NCI-H82 (cell line): Measurements from ENCODE around the gene FARP2.

Source experiments
- DNase-seq: peaks from one replicate; lab custom pipeline; 2025; lab: John Stamatoyannopoulos, UW

FARP2 gene

DNA sequence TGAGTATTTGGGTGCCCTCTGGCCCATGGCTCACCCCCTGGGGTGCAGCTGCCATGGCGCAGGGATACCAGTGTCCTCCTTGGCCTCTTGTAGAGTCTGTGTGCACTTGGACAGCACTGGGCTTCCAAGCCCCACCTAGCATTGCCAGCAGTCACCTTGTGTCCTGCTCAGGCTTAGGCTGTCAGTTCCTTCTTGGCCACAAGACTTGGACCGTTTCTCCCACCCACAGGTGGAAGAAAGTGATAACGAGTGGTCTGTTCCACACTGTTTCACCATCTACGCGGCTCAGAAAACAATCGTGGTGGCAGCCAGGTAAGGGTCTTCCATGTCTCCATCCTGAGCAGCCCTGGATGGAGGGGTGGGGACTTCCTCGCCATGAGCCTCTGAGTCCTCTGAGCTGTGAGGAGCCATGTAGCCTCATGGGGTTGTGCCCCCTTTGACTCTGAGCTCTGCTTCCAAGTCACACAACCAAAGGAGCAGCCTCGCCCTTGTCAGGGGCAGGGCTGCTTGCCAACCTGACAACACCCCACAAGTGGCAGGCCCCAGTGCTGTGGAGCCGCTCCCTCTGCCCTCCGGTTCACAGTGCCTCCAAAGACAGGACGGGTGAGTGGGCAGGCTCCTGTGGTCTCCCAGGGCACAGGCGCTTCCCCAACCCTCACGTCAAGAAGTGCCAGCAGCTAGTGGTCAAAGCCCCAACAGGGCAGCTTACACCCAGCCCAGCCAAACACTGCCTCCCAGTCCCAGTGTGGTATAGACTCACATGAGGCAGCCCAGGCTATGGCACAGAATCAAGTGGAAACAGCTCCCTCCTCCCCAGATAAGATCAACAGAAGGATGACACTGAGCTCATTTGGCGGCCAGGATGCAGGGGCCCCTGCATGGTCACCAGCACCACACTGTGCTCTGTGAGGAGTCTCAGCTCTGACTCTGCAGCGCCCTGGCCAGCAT, 133.9 kb downstream of the FARP2 start:
- no peak for DNase-seq

DNA sequence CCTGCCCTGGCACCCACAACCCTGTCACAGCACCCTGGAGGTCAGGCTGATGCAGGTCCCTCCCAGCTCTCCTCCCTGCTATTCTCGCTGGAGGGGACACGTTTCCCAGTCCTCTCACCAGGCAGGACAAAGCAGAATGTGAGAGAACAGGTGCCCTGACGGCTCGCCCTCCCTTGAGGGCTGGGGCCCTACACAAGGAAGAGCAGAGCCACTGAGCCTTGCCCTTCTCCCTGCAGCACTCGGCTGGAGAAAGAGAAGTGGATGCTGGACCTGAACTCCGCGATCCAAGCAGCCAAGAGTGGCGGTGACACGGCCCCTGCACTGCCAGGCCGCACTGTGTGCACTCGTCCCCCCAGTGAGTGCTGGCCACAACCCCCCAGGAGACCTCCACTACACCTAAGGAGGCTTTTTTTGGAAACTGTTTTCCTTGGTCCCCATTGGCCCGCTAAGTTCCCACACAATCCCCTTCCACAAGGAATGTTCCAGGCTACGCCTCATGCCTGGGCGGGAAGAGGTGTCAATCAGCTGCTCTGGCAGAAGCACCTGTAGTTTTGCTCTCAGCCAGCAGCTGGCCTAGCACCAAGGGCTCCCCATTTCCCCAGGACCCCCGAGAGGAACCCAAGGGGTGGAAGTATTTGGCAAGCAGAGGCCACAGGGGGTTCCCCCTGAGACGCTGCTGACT, 134.9 kb downstream of the FARP2 start:
- DNase-seq: no peak

DNA sequence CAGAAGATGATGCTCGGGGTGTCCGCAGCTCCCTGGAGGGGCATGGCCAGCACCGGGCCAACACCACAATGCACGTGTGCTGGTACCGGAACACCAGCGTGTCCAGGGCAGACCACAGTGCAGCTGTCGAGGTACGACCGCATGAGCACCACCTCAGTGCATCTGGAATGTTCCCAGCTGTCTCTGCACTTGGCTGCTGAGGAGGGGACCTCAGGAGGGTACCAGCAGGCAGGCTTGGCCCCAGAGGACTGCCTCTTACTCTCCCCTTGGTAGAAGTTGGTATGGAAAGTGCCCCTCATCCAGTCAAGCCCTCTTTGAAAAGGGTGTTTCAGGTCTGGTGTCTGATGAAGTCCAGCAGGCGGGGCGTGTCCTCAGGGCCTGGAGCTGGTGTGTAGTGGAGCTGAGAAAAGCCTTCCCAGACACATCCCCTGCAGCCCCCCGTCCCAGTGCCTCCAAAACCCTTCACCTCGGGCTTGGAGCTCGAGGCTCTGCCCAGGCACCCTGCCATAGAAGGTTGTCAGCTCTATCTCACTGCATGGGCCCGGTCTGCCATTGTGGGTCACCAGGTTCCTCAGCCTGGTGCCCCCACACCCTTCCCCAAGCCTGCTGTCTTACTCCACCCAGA, 135.6 kb downstream of the FARP2 start:
- no peak for DNase-seq

DNA sequence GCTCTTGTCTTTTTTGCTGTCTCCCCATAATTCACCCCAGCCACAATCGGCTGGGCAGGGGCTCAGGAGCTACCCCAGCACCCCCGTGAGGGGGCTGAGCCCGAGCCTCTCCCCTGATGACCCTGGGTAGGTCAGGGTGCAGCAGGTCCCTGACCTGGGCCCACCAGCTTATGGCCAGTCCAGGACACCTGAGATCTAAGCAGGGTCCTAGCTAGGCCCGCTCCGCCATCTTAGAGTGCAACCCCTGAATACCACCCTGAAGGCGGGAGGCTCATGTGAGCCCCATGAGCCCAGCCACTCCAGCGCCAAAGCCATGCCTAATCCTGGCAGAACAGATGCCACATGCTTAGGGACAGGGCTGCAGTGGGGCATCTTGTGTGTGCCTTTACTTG, 136.1 kb downstream of the FARP2 start:
- DNase-seq: peak; percentile 28

DNA sequence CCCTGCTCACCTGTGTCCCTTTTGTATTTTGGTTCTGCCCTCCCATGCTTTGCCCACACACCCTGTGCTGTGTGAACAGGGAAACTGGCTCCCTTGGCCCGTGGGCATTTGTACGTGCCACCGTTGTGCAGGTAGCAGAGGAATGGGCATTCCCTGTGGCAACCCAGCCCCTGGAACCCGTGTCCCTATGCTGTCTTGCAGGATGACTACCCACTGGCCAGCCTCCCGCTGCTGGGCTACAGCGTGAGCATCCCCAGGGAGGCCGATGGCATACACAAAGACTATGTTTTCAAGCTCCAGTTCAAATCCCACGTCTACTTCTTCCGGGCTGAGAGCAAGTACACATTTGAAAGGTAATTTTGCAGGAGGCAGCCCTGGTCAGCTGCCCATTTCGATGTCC, 137.0 kb downstream of the FARP2 start:
- DNase-seq: no peak

- DNase-seq: no peak
Measured at GRCh38 chr2:241494311-241494908, 138.3 kb downstream of the FARP2 start.

DNA sequence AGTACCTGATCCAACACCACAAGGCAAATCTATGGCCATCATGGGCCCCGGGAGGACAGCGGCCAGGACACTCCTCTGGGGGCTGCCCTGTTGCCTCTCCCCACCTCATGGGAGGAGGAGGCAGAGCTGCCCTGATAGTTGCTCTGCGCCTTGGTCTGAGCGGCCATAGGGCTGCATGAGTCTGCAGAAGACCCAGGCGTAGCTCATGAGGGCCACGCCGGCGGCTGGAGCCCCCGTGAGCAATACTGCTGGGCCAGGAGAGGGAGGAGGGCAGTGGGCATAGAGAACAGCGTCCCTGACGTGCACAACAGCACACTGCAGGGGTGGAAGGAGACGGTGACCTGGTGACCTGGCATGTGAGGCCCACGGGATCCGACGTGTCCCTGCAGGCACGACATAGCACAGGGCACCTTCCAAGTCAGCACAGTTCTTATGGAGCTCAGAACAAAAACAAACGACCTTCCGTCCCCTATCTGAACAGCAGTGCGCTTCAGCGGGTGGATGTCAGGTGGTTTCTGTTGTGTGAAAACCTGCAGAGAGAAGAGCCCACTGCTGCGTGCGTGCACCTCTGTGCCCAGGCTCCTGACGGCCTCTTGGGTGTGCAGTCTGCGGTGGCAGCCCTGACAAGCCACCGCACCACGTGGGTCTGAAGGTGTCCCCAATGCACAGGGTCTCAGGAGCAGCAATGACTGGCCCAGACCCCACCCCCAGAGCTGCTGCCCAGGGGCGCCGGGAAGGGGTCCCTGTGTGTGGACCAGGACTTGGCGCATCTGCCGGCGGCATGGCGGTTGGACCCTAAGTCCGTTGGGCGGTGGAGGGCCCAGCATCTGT, 139.3 kb downstream of the FARP2 start:
- no peak for DNase-seq

- no peak for DNase-seq
Measured at GRCh38 chr2:241496003-241496707, 140.1 kb downstream of the FARP2 start.

GRCh38 chr2:241496904-241497877, 141.1 kb downstream of the FARP2 start:
- DNase-seq: no peak

DNA sequence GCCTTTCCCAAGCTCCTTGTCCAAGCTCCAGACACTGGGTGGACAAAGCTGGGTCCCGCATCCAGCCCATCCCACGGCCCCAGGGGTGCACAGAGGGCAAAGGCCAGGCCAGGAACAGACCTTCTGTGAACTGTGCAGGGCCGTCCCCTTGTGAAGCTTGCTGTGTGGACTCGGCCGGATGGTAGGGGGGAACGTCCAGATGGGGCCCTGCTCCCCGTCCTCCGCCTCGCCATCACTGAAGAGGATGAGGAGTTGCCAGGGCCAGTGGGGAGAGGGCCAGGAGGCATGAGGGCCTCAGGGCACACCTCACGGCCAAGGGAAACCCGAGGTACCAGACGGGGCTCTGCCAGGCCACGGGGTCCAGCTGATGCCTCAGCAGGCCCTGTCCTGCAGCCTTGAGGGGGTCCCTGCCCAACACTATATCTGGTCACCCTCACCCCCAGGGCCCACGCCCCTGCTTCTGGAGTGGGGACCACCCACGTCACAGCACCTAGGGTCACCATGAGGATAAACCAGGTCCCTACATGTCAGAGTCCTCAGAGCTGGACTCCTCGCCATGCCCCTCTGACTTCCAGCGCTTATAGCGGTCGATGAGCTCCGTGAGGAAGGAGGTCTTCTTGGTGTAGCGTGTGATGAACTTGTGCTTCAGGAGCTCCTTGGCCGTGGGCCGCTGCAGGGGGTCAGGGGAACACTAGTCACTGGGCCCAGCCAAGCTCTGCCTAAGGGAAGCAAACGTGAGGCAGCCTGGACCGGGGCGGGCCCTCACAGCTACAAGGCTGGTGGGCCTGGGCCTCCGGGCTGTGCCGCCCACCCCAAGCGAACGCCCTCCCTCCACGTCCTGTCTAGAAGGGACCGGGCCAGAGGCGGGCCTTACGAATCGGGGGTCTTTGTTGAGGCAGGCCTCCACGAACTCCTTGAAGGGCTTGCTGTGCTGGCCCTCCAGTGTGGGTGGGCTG, 142.3 kb downstream of the FARP2 start:
- no peak for DNase-seq

GRCh38 chr2:241499146-241499965, 143.3 kb downstream of the FARP2 start:
- no peak for DNase-seq

DNA sequence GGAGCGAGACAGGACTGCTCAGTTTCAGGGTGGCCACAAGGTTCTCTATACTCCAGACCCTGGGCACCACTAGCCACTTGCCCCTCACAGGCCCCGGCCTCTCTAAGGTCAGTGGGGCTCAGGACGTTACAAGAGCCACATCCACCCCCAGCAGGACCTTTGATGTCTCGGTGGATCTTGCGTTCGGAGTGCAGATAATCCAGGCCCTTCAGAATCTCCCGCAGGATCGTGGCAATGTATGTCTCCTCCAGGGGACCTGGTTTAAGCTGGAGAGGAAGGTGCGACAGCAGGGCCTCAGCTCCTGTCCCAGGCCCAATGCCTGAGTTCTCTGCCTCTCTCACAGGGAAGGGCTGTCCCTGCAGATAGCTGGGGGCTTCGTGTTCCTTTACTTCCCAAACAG, 143.9 kb downstream of the FARP2 start:
- DNase-seq: no peak

DNA sequence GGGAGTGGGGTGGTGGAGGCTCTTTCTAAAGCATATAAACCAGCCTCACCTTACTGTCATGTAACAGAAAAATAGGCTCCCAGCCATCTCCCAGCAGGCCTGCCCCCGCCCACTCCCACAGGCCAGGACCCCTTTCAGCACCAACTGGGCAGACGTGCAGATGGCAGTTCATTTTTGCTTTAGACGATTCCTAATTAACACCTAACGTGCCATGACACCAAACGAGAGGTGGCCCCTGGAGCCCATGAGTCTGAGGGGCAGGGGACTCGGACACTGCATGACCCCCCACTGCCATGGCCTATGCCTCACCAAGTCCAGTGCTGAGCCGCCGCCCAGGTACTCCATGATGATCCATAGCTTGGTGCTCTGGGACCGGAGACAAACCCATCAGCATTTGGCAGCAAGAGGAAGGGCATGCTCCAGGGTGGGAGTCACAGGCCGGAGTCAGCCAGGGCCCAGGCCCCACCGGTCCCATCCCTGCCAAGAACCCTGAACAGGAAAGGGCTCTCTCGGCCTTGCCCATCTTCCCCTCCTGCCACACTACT, 144.4 kb downstream of the FARP2 start:
- no peak for DNase-seq

- DNase-seq: no peak
Measured at GRCh38 chr2:241501099-241501541, 145.0 kb downstream of the FARP2 start.

- no peak for DNase-seq
Measured at GRCh38 chr2:241501551-241501950, 145.5 kb downstream of the FARP2 start.

DNA sequence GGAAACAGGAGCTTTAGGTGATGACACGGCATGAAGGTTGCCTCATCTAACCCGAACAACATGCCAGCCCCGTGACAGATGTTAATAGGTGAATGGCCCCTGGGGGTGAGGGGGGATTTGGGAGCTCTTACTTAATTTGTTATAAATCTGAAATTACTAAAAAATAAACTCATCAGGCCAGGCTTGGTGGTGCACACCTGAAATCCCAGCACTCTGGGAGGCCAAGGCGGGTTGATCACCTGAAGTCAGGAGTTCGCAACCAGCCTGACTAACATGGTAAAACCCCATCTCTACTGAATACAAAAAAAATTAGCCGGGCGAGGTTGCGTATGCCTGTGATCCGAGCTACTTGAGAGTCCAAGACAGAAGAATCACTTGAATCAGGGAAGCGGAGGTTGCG, 146.2 kb downstream of the FARP2 start:
- no peak for DNase-seq

DNA sequence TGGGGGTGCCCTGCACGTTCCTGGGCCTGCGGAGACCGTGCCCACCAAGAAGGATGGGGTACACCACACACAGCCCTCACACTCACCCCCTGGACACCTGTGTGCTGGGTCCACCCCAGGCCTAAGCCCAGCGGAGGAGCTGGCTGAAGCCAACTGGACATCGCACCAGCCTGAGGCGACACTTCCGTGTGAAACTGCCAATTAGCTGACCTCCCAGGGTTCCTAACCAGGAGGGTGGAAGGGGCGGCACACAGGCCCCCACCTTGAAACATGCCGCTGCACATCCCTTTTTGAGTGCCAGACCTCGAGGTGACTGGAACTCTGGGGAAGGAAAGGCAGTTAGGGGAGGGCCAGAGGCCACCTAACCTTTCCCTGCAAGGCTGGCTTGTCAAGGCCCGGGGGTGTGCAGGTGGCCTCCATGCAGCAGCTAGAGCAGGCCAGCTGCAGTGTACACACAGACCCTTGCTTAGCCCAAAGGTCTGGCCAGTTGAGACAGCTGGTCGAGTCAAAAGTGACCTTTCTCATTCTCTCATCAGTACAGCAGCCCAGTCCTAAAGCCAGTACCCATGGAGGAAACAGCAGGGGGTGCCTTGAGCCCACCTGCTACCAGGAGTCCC, 147.8 kb downstream of the FARP2 start:
- DNase-seq: no peak
